Measurements from ENCODE around the gene VAMP2.
A peak's percentile ranks its signal among the peaks of the same experiment; 100 is the strongest.

The VAMP2 gene

DNA sequence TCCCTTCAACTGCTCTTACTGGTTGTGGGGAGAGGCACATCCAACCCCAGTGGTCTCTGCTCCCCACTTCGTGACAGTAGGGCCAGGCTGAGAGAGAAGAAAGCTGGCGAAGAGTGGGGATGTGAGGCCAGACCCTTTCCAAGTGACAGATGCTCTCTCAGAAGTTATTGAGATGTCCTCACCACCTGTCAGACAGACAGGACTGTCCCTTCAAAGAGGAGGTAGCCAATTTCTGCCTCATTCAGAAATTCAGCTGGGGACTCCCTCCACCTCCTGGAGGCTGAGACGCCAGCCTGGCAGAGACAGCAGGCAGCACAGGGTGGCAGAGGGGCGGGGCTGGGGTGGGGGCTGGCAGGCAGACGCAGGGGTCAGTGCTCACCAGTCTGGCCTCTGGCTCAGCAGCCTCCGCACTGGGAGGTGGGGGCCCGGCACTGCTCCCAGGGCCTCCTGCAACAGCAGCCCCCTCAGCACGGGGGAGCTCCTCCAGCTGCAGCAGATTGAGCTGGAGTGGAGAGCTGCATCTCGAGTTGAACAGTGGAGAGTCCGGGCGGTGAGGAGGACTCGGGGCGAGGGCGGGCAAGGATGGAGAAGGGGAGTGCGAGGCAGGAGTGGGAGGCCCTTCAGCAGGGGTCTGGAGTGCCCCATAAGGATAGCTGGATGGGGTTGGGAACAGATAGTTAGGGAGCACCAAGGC lies 19.7 kb downstream of the VAMP2 start:
- H3K27ac ChIP-seq (ENCODE audit: low read depth in 2 of 2, low read length in 2 of 2): no peak overlapping the region
- no peak overlapping the region for H3K4me3 ChIP-seq (ENCODE audit: low read length in 2 of 2)
- H3K9ac ChIP-seq (ENCODE audit: low read depth in 1 of 2, low read length in 2 of 2): no peak overlapping the region
- peaks cover 6 to 10% of the 10 kb centered on the region in 2 donors for H3K4me1 ChIP-seq (ENCODE audit: control insufficient read depth in 2 of 2, insufficient read depth in 2 of 2, low read length in 2 of 2)
- H3K9me3 ChIP-seq (ENCODE audit: control insufficient read depth in 2 of 2, low read length in 2 of 2): no peaks in the 10 kb centered on the region
- no peaks in the 10 kb centered on the region for H3K27me3 ChIP-seq (ENCODE audit: control insufficient read depth in 2 of 2, insufficient read depth in 2 of 2, low read length in 2 of 2)
- peaks cover 67 to 74% of the 10 kb centered on the region in 2 donors for H3K36me3 ChIP-seq (ENCODE audit: control insufficient read depth in 2 of 2, insufficient read depth in 2 of 2, low read length in 2 of 2)

DNA sequence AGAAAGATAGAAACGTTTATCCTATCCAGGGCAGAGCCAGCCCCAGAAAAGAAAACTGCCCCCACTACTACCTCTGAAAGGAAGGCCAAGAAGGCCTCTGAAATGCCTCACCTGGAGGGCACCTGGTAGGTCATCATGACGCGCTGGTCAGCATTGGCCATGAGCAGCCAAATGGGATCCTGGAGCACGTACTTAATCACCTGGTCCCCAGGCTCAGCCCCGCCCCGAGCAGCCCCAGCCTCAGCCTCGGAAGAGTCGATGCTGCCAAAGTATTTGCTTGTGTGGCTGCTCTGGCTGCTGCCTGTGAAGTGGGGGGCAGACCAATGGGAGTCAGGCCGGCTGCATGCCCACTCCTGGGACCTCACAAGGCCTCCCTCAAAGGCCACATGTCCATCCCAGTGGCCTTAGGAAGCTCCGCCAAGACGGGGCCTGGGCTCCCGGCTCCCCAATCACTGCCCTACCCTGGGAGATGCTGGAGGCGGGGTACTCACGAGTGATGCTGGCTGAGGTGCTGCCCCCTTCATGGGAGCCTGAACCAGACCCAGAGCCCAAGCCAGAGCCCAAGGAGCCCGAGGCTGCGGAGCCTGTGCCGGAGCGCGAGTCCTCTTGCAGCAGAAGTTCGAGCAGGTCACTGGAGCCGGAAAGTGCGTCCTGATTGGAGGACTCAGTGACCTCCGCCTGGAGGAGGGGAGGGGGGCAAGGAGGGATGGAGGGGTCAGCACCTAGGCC lies 20.4 kb downstream of the VAMP2 start:
- H3K27ac ChIP-seq (ENCODE audit: low read depth in 2 of 2, low read length in 2 of 2): no peak overlapping the region
- H3K36me3 ChIP-seq (ENCODE audit: control insufficient read depth in 2 of 2, insufficient read depth in 2 of 2, low read length in 2 of 2): peaks cover 60 to 67% of the 10 kb centered on the region in 2 donors
- H3K9ac ChIP-seq (ENCODE audit: low read depth in 1 of 2, low read length in 2 of 2): no peak overlapping the region
- H3K4me1 ChIP-seq (ENCODE audit: control insufficient read depth in 2 of 2, insufficient read depth in 2 of 2, low read length in 2 of 2): peaks cover 9 to 17% of the 10 kb centered on the region in 2 donors
- H3K9me3 ChIP-seq (ENCODE audit: control insufficient read depth in 2 of 2, low read length in 2 of 2): no peaks in the 10 kb centered on the region
- H3K4me3 ChIP-seq (ENCODE audit: low read length in 2 of 2): no peak overlapping the region
- no peaks in the 10 kb centered on the region for H3K27me3 ChIP-seq (ENCODE audit: control insufficient read depth in 2 of 2, insufficient read depth in 2 of 2, low read length in 2 of 2)

DNA sequence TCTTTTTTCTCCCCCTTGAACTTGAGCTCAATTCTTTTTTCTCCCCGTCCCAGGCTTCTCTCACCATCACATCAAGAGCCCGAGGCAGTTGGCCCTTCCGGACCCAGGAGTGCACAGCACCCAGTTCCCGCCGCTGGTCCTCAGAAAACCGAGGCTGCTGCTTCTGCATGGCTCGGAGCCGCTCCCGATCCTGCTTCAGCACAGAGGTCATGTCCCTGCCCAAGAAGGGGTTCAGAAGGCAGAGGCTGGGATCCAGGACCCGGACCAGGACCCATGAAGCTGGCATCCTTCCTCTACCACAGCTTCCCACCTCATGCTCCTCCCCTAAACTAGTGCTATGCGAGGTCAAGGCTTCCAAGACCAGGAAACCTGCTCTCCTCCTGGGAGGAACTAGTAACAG lies 21.0 kb downstream of the VAMP2 start:
- Histone ChIP-seq H3K27me3 (ENCODE audit: control insufficient read depth in 2 of 2, insufficient read depth in 2 of 2, low read length in 2 of 2) (no peaks in the 10 kb centered on the region), H3K9ac (ENCODE audit: low read depth in 1 of 2, low read length in 2 of 2) (no peak overlapping the region), H3K27ac (ENCODE audit: low read depth in 2 of 2, low read length in 2 of 2) (no peak overlapping the region), H3K9me3 (ENCODE audit: control insufficient read depth in 2 of 2, low read length in 2 of 2) (no peaks in the 10 kb centered on the region), H3K4me3 (ENCODE audit: low read length in 2 of 2) (no peak overlapping the region), H3K4me1 (ENCODE audit: control insufficient read depth in 2 of 2, insufficient read depth in 2 of 2, low read length in 2 of 2) (peaks cover 9 to 17% of the 10 kb centered on the region in 2 donors), H3K36me3 (ENCODE audit: control insufficient read depth in 2 of 2, insufficient read depth in 2 of 2, low read length in 2 of 2) (peaks cover 54 to 61% of the 10 kb centered on the region in 2 donors)

DNA sequence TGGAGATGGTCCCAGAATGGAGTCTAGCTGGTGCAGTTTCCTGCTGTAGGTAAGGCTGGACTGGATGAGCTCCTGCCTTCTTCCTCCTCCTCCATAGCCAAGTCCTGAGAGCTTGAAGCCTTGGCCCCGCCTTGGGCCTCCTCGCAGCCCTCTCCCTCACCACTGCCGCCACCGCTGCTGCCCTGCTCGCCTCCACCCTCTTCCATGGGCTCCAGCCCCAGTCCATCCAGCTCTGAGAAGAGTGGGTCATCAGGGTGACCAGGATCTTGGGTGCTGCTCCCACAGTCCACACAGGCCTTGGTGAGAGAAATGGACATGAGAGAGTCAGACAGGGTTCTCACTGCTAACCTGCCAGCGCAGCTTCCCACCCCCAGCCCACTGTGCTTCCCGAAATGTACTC lies 21.7 kb downstream of the VAMP2 start:
- Histone ChIP-seq H3K27ac (ENCODE audit: low read depth in 2 of 2, low read length in 2 of 2) (no peak overlapping the region), H3K27me3 (ENCODE audit: control insufficient read depth in 2 of 2, insufficient read depth in 2 of 2, low read length in 2 of 2) (no peaks in the 10 kb centered on the region), H3K9ac (ENCODE audit: low read depth in 1 of 2, low read length in 2 of 2) (no peak overlapping the region), H3K36me3 (ENCODE audit: control insufficient read depth in 2 of 2, insufficient read depth in 2 of 2, low read length in 2 of 2) (peaks cover 47 to 54% of the 10 kb centered on the region in 2 donors), H3K9me3 (ENCODE audit: control insufficient read depth in 2 of 2, low read length in 2 of 2) (no peaks in the 10 kb centered on the region), H3K4me1 (ENCODE audit: control insufficient read depth in 2 of 2, insufficient read depth in 2 of 2, low read length in 2 of 2) (peaks cover 9 to 17% of the 10 kb centered on the region in 2 donors), H3K4me3 (ENCODE audit: low read length in 2 of 2) (no peak overlapping the region)

DNA sequence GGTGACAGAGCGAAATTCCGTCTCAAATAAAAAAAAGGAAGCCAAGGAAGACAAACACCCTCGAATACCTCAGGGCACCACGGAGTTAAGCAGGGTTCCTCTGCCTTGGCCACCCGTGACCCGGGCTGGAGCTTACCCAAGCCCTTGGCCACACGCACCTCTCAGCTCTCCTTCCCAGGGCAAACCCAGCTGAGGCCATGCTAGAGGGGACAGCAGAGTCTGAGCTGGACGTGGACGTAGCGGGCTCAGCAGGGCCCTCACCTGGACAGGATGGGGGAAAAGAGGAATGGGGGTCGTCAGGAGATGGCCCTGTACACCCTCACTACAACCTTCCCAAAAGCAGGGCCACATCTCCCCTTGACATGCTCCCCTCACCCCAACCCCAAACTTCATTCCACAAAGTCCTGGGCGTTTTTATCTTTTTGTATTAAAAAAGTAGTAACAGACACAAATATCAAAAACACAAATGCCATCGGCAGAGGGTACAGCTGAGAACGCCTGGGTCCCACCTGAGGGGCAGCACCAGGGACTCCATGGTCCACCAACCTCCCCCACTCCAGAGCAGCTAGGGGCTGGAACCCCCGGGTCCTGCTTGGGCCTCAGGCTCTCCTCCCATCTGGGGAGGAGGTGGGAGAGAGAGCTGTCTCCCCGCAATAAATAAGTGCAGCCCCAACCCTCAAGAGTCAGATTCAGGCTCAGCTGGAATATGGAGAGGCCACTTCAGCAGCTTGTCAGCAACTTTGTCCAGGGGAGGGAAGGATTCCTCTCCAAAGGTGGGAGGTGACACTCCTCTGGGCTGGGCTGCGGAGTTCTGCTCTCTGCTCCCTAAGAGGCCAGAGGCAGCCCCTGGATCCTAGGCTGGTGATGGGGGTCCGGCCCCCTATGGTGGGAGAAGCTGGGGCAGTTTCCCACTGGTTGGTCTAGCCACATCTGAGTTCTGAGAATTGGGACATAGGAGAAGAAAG lies 22.4 kb downstream of the VAMP2 start:
- H3K36me3 ChIP-seq (ENCODE audit: control insufficient read depth in 2 of 2, insufficient read depth in 2 of 2, low read length in 2 of 2): peaks cover 43 to 47% of the 10 kb centered on the region in 2 donors
- no peaks in the 10 kb centered on the region for H3K27me3 ChIP-seq (ENCODE audit: control insufficient read depth in 2 of 2, insufficient read depth in 2 of 2, low read length in 2 of 2)
- no peak overlapping the region for H3K4me3 ChIP-seq (ENCODE audit: low read length in 2 of 2)
- H3K9me3 ChIP-seq (ENCODE audit: control insufficient read depth in 2 of 2, low read length in 2 of 2): no peaks in the 10 kb centered on the region
- H3K4me1 ChIP-seq (ENCODE audit: control insufficient read depth in 2 of 2, insufficient read depth in 2 of 2, low read length in 2 of 2): peaks cover 9 to 17% of the 10 kb centered on the region in 2 donors
- H3K27ac ChIP-seq (ENCODE audit: low read depth in 2 of 2, low read length in 2 of 2): no peak overlapping the region
- no peak overlapping the region for H3K9ac ChIP-seq (ENCODE audit: low read depth in 1 of 2, low read length in 2 of 2)

DNA sequence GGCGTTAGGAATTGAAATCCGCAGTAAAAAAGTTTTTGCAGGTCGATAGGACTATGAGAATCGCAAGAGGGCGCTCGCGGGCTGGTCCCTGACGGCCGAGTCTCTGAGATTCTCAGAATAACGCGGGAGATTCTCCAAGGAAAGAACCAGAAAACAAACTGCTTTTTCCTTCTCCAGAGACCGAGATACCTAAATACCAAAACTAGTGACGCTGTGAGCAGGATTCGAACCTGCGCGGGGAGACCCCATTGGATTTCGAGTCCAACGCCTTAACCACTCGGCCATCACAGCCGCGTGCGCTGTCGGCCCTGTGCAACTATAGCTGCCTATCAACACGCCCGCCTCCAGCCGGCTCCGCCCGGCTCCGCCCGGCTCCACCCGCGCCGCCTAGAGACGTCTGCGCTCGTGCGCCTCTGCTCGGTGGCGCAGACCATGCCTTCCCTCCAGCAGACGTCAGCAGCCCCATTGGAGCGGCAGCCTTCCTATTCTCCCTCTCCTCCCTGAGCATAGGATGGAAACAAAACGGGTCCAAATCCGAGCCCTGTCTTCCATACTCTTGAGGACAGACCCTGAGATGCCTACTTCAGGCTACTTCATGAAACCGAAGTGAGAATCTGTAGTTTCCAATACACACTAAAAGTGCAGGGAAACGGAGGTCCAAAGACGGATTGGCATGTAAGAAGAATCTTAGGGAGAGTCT lies 23.9 kb downstream of the VAMP2 start:
- Histone ChIP-seq H3K27ac (ENCODE audit: low read depth in 2 of 2, low read length in 2 of 2) (peak overlapping the region; percentile 93 to 96), H3K36me3 (ENCODE audit: control insufficient read depth in 2 of 2, insufficient read depth in 2 of 2, low read length in 2 of 2) (peaks cover 34 to 37% of the 10 kb centered on the region in 2 donors), H3K9ac (ENCODE audit: low read depth in 1 of 2, low read length in 2 of 2) (peak overlapping the region; percentile 72 to 85), H3K27me3 (ENCODE audit: control insufficient read depth in 2 of 2, insufficient read depth in 2 of 2, low read length in 2 of 2) (no peaks in the 10 kb centered on the region), H3K4me1 (ENCODE audit: control insufficient read depth in 2 of 2, insufficient read depth in 2 of 2, low read length in 2 of 2) (peaks cover 9 to 17% of the 10 kb centered on the region in 2 donors), H3K9me3 (ENCODE audit: control insufficient read depth in 2 of 2, low read length in 2 of 2) (no peaks in the 10 kb centered on the region), H3K4me3 (ENCODE audit: low read length in 2 of 2) (peak overlapping the region; percentile 56 to 81)

DNA sequence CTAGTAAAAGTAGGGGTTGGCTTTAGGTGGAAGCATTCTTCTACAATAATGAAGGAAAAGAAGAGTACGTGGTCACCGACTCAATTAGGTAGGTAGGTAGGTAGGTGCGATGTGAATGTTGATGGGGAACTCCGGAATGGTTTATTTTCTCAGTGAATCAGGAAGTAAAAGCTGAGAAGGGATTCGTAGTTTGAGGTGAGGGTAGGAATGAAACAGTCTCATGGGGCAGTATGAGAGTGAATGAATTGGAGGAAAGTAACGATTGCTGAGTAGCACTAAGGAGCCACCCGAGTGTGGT lies 24.4 kb downstream of the VAMP2 start:
- H3K9me3 ChIP-seq (ENCODE audit: control insufficient read depth in 2 of 2, low read length in 2 of 2): no peaks in the 10 kb centered on the region
- H3K4me3 ChIP-seq (ENCODE audit: low read length in 2 of 2): peak overlapping the region; percentile 56 to 81
- H3K9ac ChIP-seq (ENCODE audit: low read depth in 1 of 2, low read length in 2 of 2): peak overlapping the region; percentile 32 to 72
- peaks cover 9 to 17% of the 10 kb centered on the region in 2 donors for H3K4me1 ChIP-seq (ENCODE audit: control insufficient read depth in 2 of 2, insufficient read depth in 2 of 2, low read length in 2 of 2)
- H3K36me3 ChIP-seq (ENCODE audit: control insufficient read depth in 2 of 2, insufficient read depth in 2 of 2, low read length in 2 of 2): peaks cover 29 to 32% of the 10 kb centered on the region in 2 donors
- H3K27ac ChIP-seq (ENCODE audit: low read depth in 2 of 2, low read length in 2 of 2): peak overlapping the region; percentile 93 to 96
- no peaks in the 10 kb centered on the region for H3K27me3 ChIP-seq (ENCODE audit: control insufficient read depth in 2 of 2, insufficient read depth in 2 of 2, low read length in 2 of 2)

DNA sequence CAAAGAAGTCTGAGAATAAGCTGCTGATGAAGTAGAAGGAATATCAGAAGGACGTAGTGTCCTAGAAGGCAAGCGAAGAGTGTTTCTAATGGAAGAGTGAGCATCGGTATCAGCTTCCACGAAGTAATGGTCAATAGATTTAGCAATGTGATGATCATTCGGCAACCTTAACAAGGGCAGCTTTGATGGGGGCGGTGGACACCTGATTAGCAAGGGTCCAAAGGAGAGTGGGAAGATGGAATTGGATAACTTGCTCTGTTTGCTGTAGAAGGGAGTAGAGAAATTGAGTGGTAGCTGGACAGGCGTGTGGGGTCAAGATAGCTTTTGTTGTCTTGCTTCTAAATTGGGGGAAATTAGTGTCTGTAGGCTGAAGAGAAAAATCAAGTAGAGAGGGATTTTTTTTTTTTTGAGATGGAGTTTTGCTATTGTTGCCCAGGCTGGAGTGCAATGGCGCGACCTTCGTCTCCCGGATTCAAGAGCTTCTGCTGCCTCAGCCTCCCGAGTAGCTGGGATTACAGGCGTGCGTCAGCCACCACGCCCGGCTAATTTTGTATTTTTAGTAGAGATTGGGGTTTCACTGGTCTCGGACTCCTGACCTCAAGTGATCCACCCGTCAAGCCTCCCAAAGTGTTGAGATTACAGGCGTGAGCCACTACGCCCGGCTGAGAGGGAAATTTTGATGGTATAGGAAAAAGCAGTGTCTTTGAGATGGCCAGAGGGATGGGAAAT lies 24.9 kb downstream of the VAMP2 start:
- peak overlapping the region in 1 of 2 donors; percentile 81 for H3K4me3 ChIP-seq (ENCODE audit: low read length in 2 of 2)
- no peaks in the 10 kb centered on the region for H3K27me3 ChIP-seq (ENCODE audit: control insufficient read depth in 2 of 2, insufficient read depth in 2 of 2, low read length in 2 of 2)
- H3K27ac ChIP-seq (ENCODE audit: low read depth in 2 of 2, low read length in 2 of 2): peak overlapping the region in 1 of 2 donors; percentile 93
- H3K9me3 ChIP-seq (ENCODE audit: control insufficient read depth in 2 of 2, low read length in 2 of 2): no peaks in the 10 kb centered on the region
- peaks cover 9 to 17% of the 10 kb centered on the region in 2 donors for H3K4me1 ChIP-seq (ENCODE audit: control insufficient read depth in 2 of 2, insufficient read depth in 2 of 2, low read length in 2 of 2)
- H3K9ac ChIP-seq (ENCODE audit: low read depth in 1 of 2, low read length in 2 of 2): peak overlapping the region; percentile 32 to 72
- peaks cover 27% of the 10 kb centered on the region in 2 donors for H3K36me3 ChIP-seq (ENCODE audit: control insufficient read depth in 2 of 2, insufficient read depth in 2 of 2, low read length in 2 of 2)

DNA sequence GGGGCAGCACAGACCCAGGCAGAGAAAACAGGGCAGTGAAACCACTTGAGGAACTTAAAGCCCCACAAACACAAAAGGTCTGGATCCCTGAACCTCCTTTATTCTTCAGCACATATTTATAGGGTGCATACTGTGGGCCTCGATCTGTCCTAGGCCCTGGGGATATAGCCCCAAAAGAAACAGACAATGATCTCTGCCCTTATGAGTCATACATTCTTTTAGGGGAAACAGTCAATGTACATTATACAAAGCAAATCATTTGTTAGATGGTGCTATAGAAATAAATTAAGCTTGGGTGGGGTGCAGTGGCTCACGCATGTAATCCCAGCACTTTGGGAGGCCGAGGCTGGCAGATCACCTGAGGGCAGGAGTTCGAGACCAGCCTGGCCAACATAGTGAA lies 28.8 kb downstream of the VAMP2 start:
- Histone ChIP-seq H3K9me3 (ENCODE audit: control insufficient read depth in 2 of 2, low read length in 2 of 2) (no peaks in the 10 kb centered on the region), H3K4me3 (ENCODE audit: low read length in 2 of 2) (no peak overlapping the region), H3K4me1 (ENCODE audit: control insufficient read depth in 2 of 2, insufficient read depth in 2 of 2, low read length in 2 of 2) (peaks cover 7 to 12% of the 10 kb centered on the region in 2 donors), H3K9ac (ENCODE audit: low read depth in 1 of 2, low read length in 2 of 2) (no peak overlapping the region), H3K36me3 (ENCODE audit: control insufficient read depth in 2 of 2, insufficient read depth in 2 of 2, low read length in 2 of 2) (no peaks in the 10 kb centered on the region), H3K27me3 (ENCODE audit: control insufficient read depth in 2 of 2, insufficient read depth in 2 of 2, low read length in 2 of 2) (peaks cover 3 to 5% of the 10 kb centered on the region in 2 donors), H3K27ac (ENCODE audit: low read depth in 2 of 2, low read length in 2 of 2) (no peak overlapping the region)
